Hematopoietic multipotent progenitor cell treated with erythropoietin and hydrocortisone succinate and interleukin-3 and kit ligand, for 8 days (in vitro differentiated cells): ENCODE data around the gene MUC6.
"Not testable (repeated sequence)": the region's sequence is repeated elsewhere in the genome, so short reads cannot be mapped to it uniquely, and the experiment has no call there.

Source experiments
- DNase-seq: peaks from one replicate; pipeline ENCODE4 v3.0.0-alpha.2; 2015

The MUC6 gene

GRCh38 chr11:984546-984945 is 52.0 kb downstream of the MUC6 start:
- DNase-seq = no peak

- DNase-seq = no peak
Measured at GRCh38 chr11:981764-982163, 54.8 kb downstream of the MUC6 start.

GRCh38 chr11:980438-981357 is 55.8 kb downstream of the MUC6 start:
- DNase-seq = no peak

- DNase-seq = no peak
Measured at GRCh38 chr11:978781-979180, 57.7 kb downstream of the MUC6 start.

GRCh38 chr11:977830-978720 is 58.4 kb downstream of the MUC6 start:
- DNase-seq = no peak

GRCh38 chr11:976431-977160 is 59.9 kb downstream of the MUC6 start:
- DNase-seq = peak; percentile 56

- peak; percentile 72 for DNase-seq
Measured at GRCh38 chr11:975827-976226, 60.7 kb downstream of the MUC6 start.

GRCh38 chr11:975376-975775 is 61.1 kb downstream of the MUC6 start:
- not testable (repeated sequence) for DNase-seq

GRCh38 chr11:973237-973636 is 63.3 kb downstream of the MUC6 start:
- no peak for DNase-seq

GRCh38 chr11:972523-973211 is 63.9 kb downstream of the MUC6 start:
- DNase-seq = no peak

GRCh38 chr11:971731-972365 is 64.7 kb downstream of the MUC6 start:
- DNase-seq = no peak

- DNase-seq = no peak
Measured at GRCh38 chr11:971092-971690, 65.3 kb downstream of the MUC6 start.

GRCh38 chr11:970319-970871 is 66.1 kb downstream of the MUC6 start:
- DNase-seq = no peak

- no peak for DNase-seq
Measured at GRCh38 chr11:969651-970205, 66.8 kb downstream of the MUC6 start.

GRCh38 chr11:968822-969221 is 67.7 kb downstream of the MUC6 start:
- DNase-seq = no peak

GRCh38 chr11:967995-968751 is 68.3 kb downstream of the MUC6 start:
- DNase-seq = no peak

GRCh38 chr11:965206-965775 is 71.2 kb downstream of the MUC6 start:
- DNase-seq = no peak

- no peak for DNase-seq
Measured at GRCh38 chr11:963852-964251, 72.7 kb downstream of the MUC6 start.
